HepG2 (cell line): ENCODE results near the gene BDH2. TPM values are rescaled to one million over a fixed set of nuclear protein-coding genes. Genes with fewer than 3 reads are reported as not detected.

Experiments used
- ATF7 ChIP-seq, 2 experiments: fragments of 450-650 bp in 1 of 2; sonication (generic) in 1 of 2; formaldehyde crosslinking in 1 of 2; IDR thresholded peaks; 2 replicates each; pipeline versions ENCODE4 v1.4.0 to v1.6.1; 2016 to 2020; ENCODE audit warnings: antibody characterized with exemption in 1 of 2, mild to moderate bottlenecking in 1 of 2, missing genetic modification reagents in 1 of 2
- GFI1 ChIP-seq: sonication (generic); formaldehyde crosslinking; IDR thresholded peaks from 2 replicates; pipeline ENCODE4 v1.5.0; 2020; ENCODE audit warnings: missing genetic modification reagents, mild to moderate bottlenecking, borderline replicate concordance
- GLMP ChIP-seq: sonication (generic); formaldehyde crosslinking; IDR thresholded peaks from 2 replicates; pipeline ENCODE4 v1.9.0; 2021; ENCODE audit warnings: missing genetic modification reagents, mild to moderate bottlenecking, borderline replicate concordance
- HNF4G ChIP-seq, 2 experiments: sonication (generic) in 1 of 2; formaldehyde crosslinking in 1 of 2; IDR thresholded peaks; 2 replicates each; pipeline versions ENCODE4 v1.4.0 to v1.6.1; 2011 to 2020; ENCODE audit warnings: borderline replicate concordance in 2 of 2, low read depth in 2 of 2, mild to moderate bottlenecking in 2 of 2, low read length in 1 of 2, missing genetic modification reagents in 1 of 2, moderate library complexity in 1 of 2
- NFIB ChIP-seq: sonication (generic); formaldehyde crosslinking; IDR thresholded peaks from 2 replicates; pipeline ENCODE4 v1.9.0; 2021; ENCODE audit warnings: missing genetic modification reagents, mild to moderate bottlenecking, borderline replicate concordance
- SMAD3 ChIP-seq: sonication (generic); formaldehyde crosslinking; IDR thresholded peaks from 2 replicates; pipeline ENCODE4 v1.4.0; 2020; ENCODE audit warnings: missing genetic modification reagents
- SNAI1 ChIP-seq: sonication (generic); formaldehyde crosslinking; IDR thresholded peaks from 2 replicates; pipeline ENCODE4 v1.5.0; 2020; ENCODE audit warnings: mild to moderate bottlenecking, missing genetic modification reagents, borderline replicate concordance
- U2AF1 ChIP-seq: fragments of 200-400 bp; formaldehyde crosslinking; optimal IDR thresholded peaks from 2 replicates; pipeline ENCODE3; 2017; ENCODE audit warnings: mild to moderate bottlenecking, low read depth, low read length
- ZNF160 ChIP-seq: sonication (generic); formaldehyde crosslinking; IDR thresholded peaks from 2 replicates; pipeline ENCODE4 v1.8.0; 2022; ENCODE audit warnings: mild to moderate bottlenecking, inconsistent platforms, missing genetic modification reagents
- polyA plus RNA-seq, 8 experiments: library from polyadenylated mRNA; depleted of rRNA in 3 of 8; stranded (reverse) in 7 of 8; unstranded in 1 of 8; fragments of >200 nt; fragmentation: Illumina TruSeq in 4 of 8; extraction: Trizol in 4 of 8; gene quantifications; 2 replicates each; pipeline versions ENCODE4 v1.2.1 to v1.2.3, GENCODE V29; 2011 to 2016; ENCODE audit warnings: low read depth in 4 of 8, missing spikeins in 1 of 8, mixed read lengths in 1 of 8; ENCODE audit not compliant: insufficient read depth in 1 of 8
- total RNA-seq, 5 experiments: library from RNA; depleted of rRNA; stranded (reverse); fragments of >200 nt; fragmentation: Illumina TruSeq; extraction: Trizol; gene quantifications; 2 replicates each; pipeline ENCODE4 v1.2.3, GENCODE V29; 2016; ENCODE audit warnings: low read depth in 1 of 5
- TF ChIP-seq, protein P1 (sequence below): sonication (generic); formaldehyde crosslinking; IDR thresholded peaks from 2 replicates; pipeline ENCODE4 v1.4.0; 2020; ENCODE audit warnings: missing genetic modification reagents, borderline replicate concordance
- TF ChIP-seq, protein P2 (sequence below): sonication (generic); IDR thresholded peaks from 2 replicates; pipeline ENCODE4 v1.6.1; 2016; ENCODE audit warnings: low read depth, borderline replicate concordance
- TF ChIP-seq, protein P3 (sequence below): sonication (generic); formaldehyde crosslinking; IDR thresholded peaks from 2 replicates; pipeline ENCODE4 v1.5.0; 2020; ENCODE audit warnings: missing genetic modification reagents
- TF ChIP-seq, protein P4 (sequence below): sonication (generic); formaldehyde crosslinking; IDR thresholded peaks from 2 replicates; pipeline ENCODE4 v1.5.1; 2020; ENCODE audit warnings: missing genetic modification reagents, mild to moderate bottlenecking, borderline replicate concordance

Gene BDH2
- total and polyA plus RNA-seq, 2 of the 13 experiments (the other 11 are each of a cell fraction or from before 2014, with no cell fraction given), result 34.8 to 46.2 TPM

- TF ChIP-seq HNF4G (IDR thresholded peaks at IDR 0.05; ENCODE audit: borderline replicate concordance, low read depth, low read length), result peak; percentile 89
- TF ChIP-seq HNF4G (CRISPR knock-in tag; IDR thresholded peaks at IDR 0.05; ENCODE audit: borderline replicate concordance, low read depth), result peak; percentile 85; the same call in 1 of the 2 replicates
- no peak for TF ChIP-seq NFIB
- TF ChIP-seq, protein P1, sequence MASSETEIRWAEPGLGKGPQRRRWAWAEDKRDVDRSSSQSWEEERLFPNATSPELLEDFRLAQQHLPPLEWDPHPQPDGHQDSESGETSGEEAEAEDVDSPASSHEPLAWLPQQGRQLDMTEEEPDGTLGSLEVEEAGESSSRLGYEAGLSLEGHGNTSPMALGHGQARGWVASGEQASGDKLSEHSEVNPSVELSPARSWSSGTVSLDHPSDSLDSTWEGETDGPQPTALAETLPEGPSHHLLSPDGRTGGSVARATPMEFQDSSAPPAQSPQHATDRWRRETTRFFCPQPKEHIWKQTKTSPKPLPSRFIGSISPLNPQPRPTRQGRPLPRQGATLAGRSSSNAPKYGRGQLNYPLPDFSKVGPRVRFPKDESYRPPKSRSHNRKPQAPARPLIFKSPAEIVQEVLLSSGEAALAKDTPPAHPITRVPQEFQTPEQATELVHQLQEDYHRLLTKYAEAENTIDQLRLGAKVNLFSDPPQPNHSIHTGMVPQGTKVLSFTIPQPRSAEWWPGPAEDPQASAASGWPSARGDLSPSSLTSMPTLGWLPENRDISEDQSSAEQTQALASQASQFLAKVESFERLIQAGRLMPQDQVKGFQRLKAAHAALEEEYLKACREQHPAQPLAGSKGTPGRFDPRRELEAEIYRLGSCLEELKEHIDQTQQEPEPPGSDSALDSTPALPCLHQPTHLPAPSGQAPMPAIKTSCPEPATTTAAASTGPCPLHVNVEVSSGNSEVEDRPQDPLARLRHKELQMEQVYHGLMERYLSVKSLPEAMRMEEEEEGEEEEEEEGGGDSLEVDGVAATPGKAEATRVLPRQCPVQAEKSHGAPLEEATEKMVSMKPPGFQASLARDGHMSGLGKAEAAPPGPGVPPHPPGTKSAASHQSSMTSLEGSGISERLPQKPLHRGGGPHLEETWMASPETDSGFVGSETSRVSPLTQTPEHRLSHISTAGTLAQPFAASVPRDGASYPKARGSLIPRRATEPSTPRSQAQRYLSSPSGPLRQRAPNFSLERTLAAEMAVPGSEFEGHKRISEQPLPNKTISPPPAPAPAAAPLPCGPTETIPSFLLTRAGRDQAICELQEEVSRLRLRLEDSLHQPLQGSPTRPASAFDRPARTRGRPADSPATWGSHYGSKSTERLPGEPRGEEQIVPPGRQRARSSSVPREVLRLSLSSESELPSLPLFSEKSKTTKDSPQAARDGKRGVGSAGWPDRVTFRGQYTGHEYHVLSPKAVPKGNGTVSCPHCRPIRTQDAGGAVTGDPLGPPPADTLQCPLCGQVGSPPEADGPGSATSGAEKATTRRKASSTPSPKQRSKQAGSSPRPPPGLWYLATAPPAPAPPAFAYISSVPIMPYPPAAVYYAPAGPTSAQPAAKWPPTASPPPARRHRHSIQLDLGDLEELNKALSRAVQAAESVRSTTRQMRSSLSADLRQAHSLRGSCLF (CRISPR knock-in tag), result no peak
- peak; percentile 68; the same call in 1 of the 2 replicates for TF ChIP-seq GFI1
- TF ChIP-seq, protein P2, sequence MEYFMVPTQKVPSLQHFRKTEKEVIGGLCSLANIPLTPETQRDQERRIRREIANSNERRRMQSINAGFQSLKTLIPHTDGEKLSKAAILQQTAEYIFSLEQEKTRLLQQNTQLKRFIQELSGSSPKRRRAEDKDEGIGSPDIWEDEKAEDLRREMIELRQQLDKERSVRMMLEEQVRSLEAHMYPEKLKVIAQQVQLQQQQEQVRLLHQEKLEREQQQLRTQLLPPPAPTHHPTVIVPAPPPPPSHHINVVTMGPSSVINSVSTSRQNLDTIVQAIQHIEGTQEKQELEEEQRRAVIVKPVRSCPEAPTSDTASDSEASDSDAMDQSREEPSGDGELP, result peak; percentile 52; the same call in 1 of the 2 replicates
- TF ChIP-seq U2AF1, result no peak
- peak; percentile 85 for TF ChIP-seq SMAD3
- no peak for TF ChIP-seq ATF7 (IDR thresholded peaks at IDR 0.05)
- no peak; the same call in 1 of the 2 replicates for TF ChIP-seq ATF7 (CRISPR knock-in tag; IDR thresholded peaks at IDR 0.05)
- TF ChIP-seq ZNF160, result no peak; the same call in 1 of the 2 replicates
- TF ChIP-seq GLMP (CRISPR knock-in tag), result no peak
- no peak for TF ChIP-seq SNAI1 (CRISPR knock-in tag)
- TF ChIP-seq, protein P3, sequence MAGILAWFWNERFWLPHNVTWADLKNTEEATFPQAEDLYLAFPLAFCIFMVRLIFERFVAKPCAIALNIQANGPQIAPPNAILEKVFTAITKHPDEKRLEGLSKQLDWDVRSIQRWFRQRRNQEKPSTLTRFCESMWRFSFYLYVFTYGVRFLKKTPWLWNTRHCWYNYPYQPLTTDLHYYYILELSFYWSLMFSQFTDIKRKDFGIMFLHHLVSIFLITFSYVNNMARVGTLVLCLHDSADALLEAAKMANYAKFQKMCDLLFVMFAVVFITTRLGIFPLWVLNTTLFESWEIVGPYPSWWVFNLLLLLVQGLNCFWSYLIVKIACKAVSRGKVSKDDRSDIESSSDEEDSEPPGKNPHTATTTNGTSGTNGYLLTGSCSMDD (CRISPR knock-in tag), result no peak
- TF ChIP-seq, protein P4, sequence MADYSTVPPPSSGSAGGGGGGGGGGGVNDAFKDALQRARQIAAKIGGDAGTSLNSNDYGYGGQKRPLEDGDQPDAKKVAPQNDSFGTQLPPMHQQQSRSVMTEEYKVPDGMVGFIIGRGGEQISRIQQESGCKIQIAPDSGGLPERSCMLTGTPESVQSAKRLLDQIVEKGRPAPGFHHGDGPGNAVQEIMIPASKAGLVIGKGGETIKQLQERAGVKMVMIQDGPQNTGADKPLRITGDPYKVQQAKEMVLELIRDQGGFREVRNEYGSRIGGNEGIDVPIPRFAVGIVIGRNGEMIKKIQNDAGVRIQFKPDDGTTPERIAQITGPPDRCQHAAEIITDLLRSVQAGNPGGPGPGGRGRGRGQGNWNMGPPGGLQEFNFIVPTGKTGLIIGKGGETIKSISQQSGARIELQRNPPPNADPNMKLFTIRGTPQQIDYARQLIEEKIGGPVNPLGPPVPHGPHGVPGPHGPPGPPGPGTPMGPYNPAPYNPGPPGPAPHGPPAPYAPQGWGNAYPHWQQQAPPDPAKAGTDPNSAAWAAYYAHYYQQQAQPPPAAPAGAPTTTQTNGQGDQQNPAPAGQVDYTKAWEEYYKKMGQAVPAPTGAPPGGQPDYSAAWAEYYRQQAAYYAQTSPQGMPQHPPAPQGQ (CRISPR knock-in tag), result no peak
Measured at GRCh38 chr4:103075435-103075893, 24.2 kb downstream of the BDH2 start (continued).
